ENCODE data around the gene C19orf73. TPM values are rescaled to one million over a fixed set of nuclear protein-coding genes. Genes with fewer than 3 reads are reported as not detected.
A peak's percentile ranks its signal among the peaks of the same experiment; 100 is the strongest.

Gene C19orf73
- total and polyA plus RNA-seq, 4 donors: 0.56 to 2.1 (median 1.7) TPM

DNA sequence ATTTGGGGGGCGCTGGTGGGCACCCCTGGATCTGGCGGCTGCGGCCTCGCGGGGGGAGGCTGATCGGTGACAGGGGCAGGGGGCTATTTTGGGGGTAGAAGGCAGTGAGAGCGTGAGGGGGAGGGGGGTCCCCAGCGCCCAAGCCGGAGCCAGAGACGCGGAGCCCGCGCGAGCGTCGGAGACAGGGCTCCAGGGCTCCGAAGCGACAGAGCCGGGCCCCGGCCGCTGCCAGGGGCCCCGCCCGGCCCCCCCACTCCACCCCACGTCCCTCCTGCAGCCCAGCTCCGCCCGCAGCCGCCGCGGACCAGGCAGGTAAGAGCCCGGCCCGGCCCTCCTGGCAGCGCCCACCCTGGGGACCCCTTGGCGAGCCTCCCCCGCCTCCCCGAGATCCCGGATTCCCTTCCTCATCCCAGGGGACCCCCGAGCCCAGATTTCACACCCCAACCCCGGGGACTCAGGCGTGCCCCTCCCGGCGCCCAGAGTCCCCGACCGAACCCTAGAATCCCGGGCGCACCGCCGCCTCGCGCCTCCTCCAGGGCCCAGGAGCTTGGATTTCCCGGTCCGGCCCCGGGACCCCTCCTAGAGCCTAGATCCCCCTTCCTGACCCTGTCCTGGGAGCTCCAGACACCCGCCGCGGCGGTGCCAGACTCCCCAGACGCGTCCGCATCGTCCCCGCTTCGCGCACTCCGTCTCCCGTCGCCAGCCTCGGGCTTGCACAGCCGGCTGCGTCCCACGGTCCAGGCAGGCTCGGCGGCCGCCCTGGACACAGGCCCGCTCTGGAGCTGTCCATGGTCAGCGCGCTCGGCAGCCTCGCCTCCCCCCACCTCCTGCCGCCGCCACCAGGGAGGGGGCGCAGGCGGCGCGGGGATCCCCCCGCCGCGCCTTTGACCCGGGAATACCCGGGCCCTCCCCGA lies 725 bp upstream of the C19orf73 start, which contains the start of gene PPFIA3:
Gene PPFIA3, plus strand, starts transcription at position 134 of the 914 bp plus-strand sequence. CDS start 8,330 bp downstream, outside the sequence.
- no peaks in the 10 kb centered on the region for H3K27me3 ChIP-seq (ENCODE audit: control insufficient read depth in 4 of 4, insufficient read depth in 4 of 4, low read length in 3 of 4)
- no peak for DNase-seq (ENCODE audit: low spot score)
- peaks cover 11 to 37% (median 23%) of the 10 kb centered on the region in 4 donors for H3K4me1 ChIP-seq (ENCODE audit: control insufficient read depth in 4 of 4, insufficient read depth in 4 of 4, low read length in 3 of 4)
- peak within 1 kb of the TSS; percentile 97 to 100 for H3K27ac ChIP-seq (ENCODE audit: low read depth in 1 of 2, low read length in 2 of 2)
- TF ChIP-seq REST (IDR thresholded peaks at IDR 0.05): peak; percentile 98
- no peak for TF ChIP-seq ATF3 (IDR thresholded peaks at IDR 0.05)
- H3K36me3 ChIP-seq (ENCODE audit: control insufficient read depth in 4 of 4, insufficient read depth in 3 of 4, low read depth in 1 of 4, low read length in 3 of 4): no peaks in the 10 kb centered on the region
- no peaks in the 10 kb centered on the region for H3K9me3 ChIP-seq (ENCODE audit: control insufficient read depth in 4 of 4, low read length in 3 of 4)
- peak within 1 kb of the TSS; percentile 50 to 69 (median 50) for H3K4me3 ChIP-seq (ENCODE audit: low read depth in 1 of 3, low read length in 3 of 3)
- WGBS: 1% methylated on average over 90 of the region's 90 CpGs
- H3K9ac ChIP-seq (ENCODE audit: low read depth in 1 of 2, low read length in 2 of 2): peak within 1 kb of the TSS; percentile 48 to 55

- TF ChIP-seq EGR1 (IDR thresholded peaks at IDR 0.05; ENCODE audit: low read depth in 2 of 2) (no peak), FOXA2 (IDR thresholded peaks at IDR 0.05) (no peak), REST (IDR thresholded peaks at IDR 0.05) (no peak), RXRA (IDR thresholded peaks at IDR 0.05) (no peak), ATF3 (IDR thresholded peaks at IDR 0.05) (no peak), NR2F2 (IDR thresholded peaks at IDR 0.05) (no peak), JUND (IDR thresholded peaks at IDR 0.05) (no peak), MAX (IDR thresholded peaks at IDR 0.05) (no peak), HNF4A (conservative IDR thresholded peaks at IDR 0.05) (no peak), YY1 (IDR thresholded peaks at IDR 0.05) (no peak), HNF4G (IDR thresholded peaks at IDR 0.05) (no peak), ZBTB33 (IDR thresholded peaks at IDR 0.05) (no peak), FOXA1 (IDR thresholded peaks at IDR 0.05) (no peak), TAF1 (conservative IDR thresholded peaks at IDR 0.05) (no peak)
- TF ChIP-seq, protein P1, sequence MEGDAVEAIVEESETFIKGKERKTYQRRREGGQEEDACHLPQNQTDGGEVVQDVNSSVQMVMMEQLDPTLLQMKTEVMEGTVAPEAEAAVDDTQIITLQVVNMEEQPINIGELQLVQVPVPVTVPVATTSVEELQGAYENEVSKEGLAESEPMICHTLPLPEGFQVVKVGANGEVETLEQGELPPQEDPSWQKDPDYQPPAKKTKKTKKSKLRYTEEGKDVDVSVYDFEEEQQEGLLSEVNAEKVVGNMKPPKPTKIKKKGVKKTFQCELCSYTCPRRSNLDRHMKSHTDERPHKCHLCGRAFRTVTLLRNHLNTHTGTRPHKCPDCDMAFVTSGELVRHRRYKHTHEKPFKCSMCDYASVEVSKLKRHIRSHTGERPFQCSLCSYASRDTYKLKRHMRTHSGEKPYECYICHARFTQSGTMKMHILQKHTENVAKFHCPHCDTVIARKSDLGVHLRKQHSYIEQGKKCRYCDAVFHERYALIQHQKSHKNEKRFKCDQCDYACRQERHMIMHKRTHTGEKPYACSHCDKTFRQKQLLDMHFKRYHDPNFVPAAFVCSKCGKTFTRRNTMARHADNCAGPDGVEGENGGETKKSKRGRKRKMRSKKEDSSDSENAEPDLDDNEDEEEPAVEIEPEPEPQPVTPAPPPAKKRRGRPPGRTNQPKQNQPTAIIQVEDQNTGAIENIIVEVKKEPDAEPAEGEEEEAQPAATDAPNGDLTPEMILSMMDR (IDR thresholded peaks at IDR 0.05; ENCODE audit: low read depth, low read length, missing input control): no peak
- peak overlapping the region; percentile 14 to 48 for H3K9ac ChIP-seq (ENCODE audit: low read depth in 1 of 2, low read length in 2 of 2)
- 67% methylated on average over 26 of the region's 26 CpGs for WGBS
- H3K27me3 ChIP-seq (ENCODE audit: control insufficient read depth in 4 of 4, insufficient read depth in 4 of 4, low read length in 3 of 4): no peaks in the 10 kb centered on the region
- no peaks in the 10 kb centered on the region for H3K36me3 ChIP-seq (ENCODE audit: control insufficient read depth in 4 of 4, insufficient read depth in 3 of 4, low read depth in 1 of 4, low read length in 3 of 4)
- H3K4me3 ChIP-seq (ENCODE audit: low read depth in 1 of 3, low read length in 3 of 3): peak overlapping the region; percentile 50 to 57 (median 50)
- no peaks in the 10 kb centered on the region for H3K9me3 ChIP-seq (ENCODE audit: control insufficient read depth in 4 of 4, low read length in 3 of 4)
- peaks cover 11 to 43% (median 27%) of the 10 kb centered on the region in 4 donors for H3K4me1 ChIP-seq (ENCODE audit: control insufficient read depth in 4 of 4, insufficient read depth in 4 of 4, low read length in 3 of 4)
- H3K27ac ChIP-seq (ENCODE audit: low read depth in 1 of 2, low read length in 2 of 2): peak overlapping the region; percentile 97 to 100
- DNase-seq (ENCODE audit: low spot score): no peak
Measured at GRCh38 chr19:49117677-49118564, 1.0 kb downstream of the C19orf73 start.
